ENCODE results near the gene IL16. TPM values are rescaled to one million over a fixed set of nuclear protein-coding genes. Genes with fewer than 3 reads are reported as not detected.

The IL16 gene
- total and polyA plus RNA-seq, 9 donors: 1.8 to 16.5 (median 9.0) TPM

GRCh38 chr15:81165535-81165934 lies 31.1 kb upstream of the IL16 start:
- DNase-seq: no peak
- no peaks in the 10 kb centered on the region for H3K27me3 ChIP-seq
- no peaks in the 10 kb centered on the region for H3K36me3 ChIP-seq
- TF ChIP-seq CTCF (IDR thresholded peaks at IDR 0.05) (no peak), EP300 (IDR thresholded peaks at IDR 0.05) (no peak), POLR2A (IDR thresholded peaks at IDR 0.05) (no peak)
- intact Hi-C loops (cut with DNase I): no loop called here
- 79 to 95% (median 93%) methylated on average over 3 of the region's 3 CpGs for WGBS, 3 donors
- no peaks in the 10 kb centered on the region for H3K9me3 ChIP-seq
- H3K27ac ChIP-seq: no peak overlapping the region
- H3K4me3 ChIP-seq: no peak overlapping the region
- peaks cover 3% of the 10 kb centered on the region for H3K4me1 ChIP-seq (ENCODE audit: insufficient read depth)

- no peak overlapping the region for H3K4me3 ChIP-seq
- WGBS, 3 donors: 46 to 61% (median 59%) methylated on average over 3 of the region's 3 CpGs
These were observed 29.9 kb upstream of the IL16 start for GRCh38 chr15:81166636-81167305.

GRCh38 chr15:81168131-81168526 lies 28.6 kb upstream of the IL16 start:
- Histone ChIP-seq H3K27ac (no peak overlapping the region), H3K27me3 (no peaks in the 10 kb centered on the region), H3K4me3 (no peak overlapping the region), H3K9me3 (no peaks in the 10 kb centered on the region), H3K4me1 (ENCODE audit: insufficient read depth) (no peaks in the 10 kb centered on the region), H3K36me3 (no peaks in the 10 kb centered on the region)
- TF ChIP-seq CTCF (IDR thresholded peaks at IDR 0.05) (no peak), POLR2A (IDR thresholded peaks at IDR 0.05) (no peak), EP300 (IDR thresholded peaks at IDR 0.05) (no peak)
- intact Hi-C loops (cut with DNase I): no loop called here
- DNase-seq: no peak
- WGBS, 3 donors: 90 to 91% (median 91%) methylated on average over 2 of the region's 2 CpGs

More at GRCh38 chr15:81166636-81167305, 29.9 kb upstream of the IL16 start:
- no peaks in the 10 kb centered on the region for H3K27me3 ChIP-seq
- H3K4me1 ChIP-seq (ENCODE audit: insufficient read depth): no peaks in the 10 kb centered on the region
- H3K36me3 ChIP-seq: no peaks in the 10 kb centered on the region
- H3K9me3 ChIP-seq: no peaks in the 10 kb centered on the region
- intact Hi-C loops (cut with DNase I): no loop called here
- TF ChIP-seq EP300 (IDR thresholded peaks at IDR 0.05) (no peak), POLR2A (IDR thresholded peaks at IDR 0.05) (no peak), CTCF (IDR thresholded peaks at IDR 0.05) (no peak)
- H3K27ac ChIP-seq: no peak overlapping the region
- DNase-seq: no peak

- intact Hi-C loops (cut with DNase I): no loop called here
- H3K4me3 ChIP-seq: no peak overlapping the region
- no peaks in the 10 kb centered on the region for H3K36me3 ChIP-seq
- no peak overlapping the region for H3K27ac ChIP-seq
- H3K27me3 ChIP-seq: no peaks in the 10 kb centered on the region
- 91 to 98% (median 94%) methylated on average over 2 of the region's 2 CpGs for WGBS, 3 donors
- DNase-seq: no peak
- H3K9me3 ChIP-seq: no peaks in the 10 kb centered on the region
- H3K4me1 ChIP-seq (ENCODE audit: insufficient read depth): no peaks in the 10 kb centered on the region
- no peak for TF ChIP-seq EP300 (IDR thresholded peaks at IDR 0.05)
These were observed 28.0 kb upstream of the IL16 start for GRCh38 chr15:81168644-81169043.

GRCh38 chr15:81170511-81170910 lies 26.2 kb upstream of the IL16 start:
- Histone ChIP-seq H3K4me1 (ENCODE audit: insufficient read depth) (no peaks in the 10 kb centered on the region), H3K27ac (no peak overlapping the region), H3K9me3 (no peaks in the 10 kb centered on the region), H3K36me3 (no peaks in the 10 kb centered on the region), H3K4me3 (no peak overlapping the region), H3K27me3 (no peaks in the 10 kb centered on the region)
- 16 to 18% (median 17%) methylated on average over 3 of the region's 3 CpGs for WGBS, 3 donors
- no peak for TF ChIP-seq POLR2A (IDR thresholded peaks at IDR 0.05)
- TF ChIP-seq CTCF (IDR thresholded peaks at IDR 0.05): no peak
- TF ChIP-seq EP300 (IDR thresholded peaks at IDR 0.05): no peak
- intact Hi-C loops (cut with DNase I): no loop called here
- DNase-seq: no peak
